ENCODE results near the gene TRIP6.

TRIP6 gene

GRCh38 chr7:100865372-100865911 is 1.7 kb upstream of the TRIP6 start:
- no peak overlapping the region for H3K4me3 ChIP-seq (ENCODE audit: low read length)
- TF ChIP-seq, protein P1, sequence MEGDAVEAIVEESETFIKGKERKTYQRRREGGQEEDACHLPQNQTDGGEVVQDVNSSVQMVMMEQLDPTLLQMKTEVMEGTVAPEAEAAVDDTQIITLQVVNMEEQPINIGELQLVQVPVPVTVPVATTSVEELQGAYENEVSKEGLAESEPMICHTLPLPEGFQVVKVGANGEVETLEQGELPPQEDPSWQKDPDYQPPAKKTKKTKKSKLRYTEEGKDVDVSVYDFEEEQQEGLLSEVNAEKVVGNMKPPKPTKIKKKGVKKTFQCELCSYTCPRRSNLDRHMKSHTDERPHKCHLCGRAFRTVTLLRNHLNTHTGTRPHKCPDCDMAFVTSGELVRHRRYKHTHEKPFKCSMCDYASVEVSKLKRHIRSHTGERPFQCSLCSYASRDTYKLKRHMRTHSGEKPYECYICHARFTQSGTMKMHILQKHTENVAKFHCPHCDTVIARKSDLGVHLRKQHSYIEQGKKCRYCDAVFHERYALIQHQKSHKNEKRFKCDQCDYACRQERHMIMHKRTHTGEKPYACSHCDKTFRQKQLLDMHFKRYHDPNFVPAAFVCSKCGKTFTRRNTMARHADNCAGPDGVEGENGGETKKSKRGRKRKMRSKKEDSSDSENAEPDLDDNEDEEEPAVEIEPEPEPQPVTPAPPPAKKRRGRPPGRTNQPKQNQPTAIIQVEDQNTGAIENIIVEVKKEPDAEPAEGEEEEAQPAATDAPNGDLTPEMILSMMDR (conservative IDR thresholded peaks at IDR 0.05; ENCODE audit: low read length) = no peak
- DNase-seq (ENCODE audit: low read depth) = no peak

- DNase-seq (ENCODE audit: low read depth) = peak; percentile 76
- TF ChIP-seq, protein P1 (conservative IDR thresholded peaks at IDR 0.05; ENCODE audit: low read length) = no peak
- peak overlapping the region; percentile 97 for H3K4me3 ChIP-seq (ENCODE audit: low read length)
These were observed 1.1 kb upstream of the TRIP6 start for GRCh38 chr7:100865938-100866728.

GRCh38 chr7:100866729-100867039 is 503 bp upstream of the TRIP6 start:
- TF ChIP-seq, protein P1 (conservative IDR thresholded peaks at IDR 0.05; ENCODE audit: low read length) = no peak
- no peak for DNase-seq (ENCODE audit: low read depth)
- peak overlapping the region; percentile 97 for H3K4me3 ChIP-seq (ENCODE audit: low read length)

- no peak for DNase-seq (ENCODE audit: low read depth)
These were observed 744 bp downstream of the TRIP6 start for GRCh38 chr7:100867776-100868485.

DNA sequence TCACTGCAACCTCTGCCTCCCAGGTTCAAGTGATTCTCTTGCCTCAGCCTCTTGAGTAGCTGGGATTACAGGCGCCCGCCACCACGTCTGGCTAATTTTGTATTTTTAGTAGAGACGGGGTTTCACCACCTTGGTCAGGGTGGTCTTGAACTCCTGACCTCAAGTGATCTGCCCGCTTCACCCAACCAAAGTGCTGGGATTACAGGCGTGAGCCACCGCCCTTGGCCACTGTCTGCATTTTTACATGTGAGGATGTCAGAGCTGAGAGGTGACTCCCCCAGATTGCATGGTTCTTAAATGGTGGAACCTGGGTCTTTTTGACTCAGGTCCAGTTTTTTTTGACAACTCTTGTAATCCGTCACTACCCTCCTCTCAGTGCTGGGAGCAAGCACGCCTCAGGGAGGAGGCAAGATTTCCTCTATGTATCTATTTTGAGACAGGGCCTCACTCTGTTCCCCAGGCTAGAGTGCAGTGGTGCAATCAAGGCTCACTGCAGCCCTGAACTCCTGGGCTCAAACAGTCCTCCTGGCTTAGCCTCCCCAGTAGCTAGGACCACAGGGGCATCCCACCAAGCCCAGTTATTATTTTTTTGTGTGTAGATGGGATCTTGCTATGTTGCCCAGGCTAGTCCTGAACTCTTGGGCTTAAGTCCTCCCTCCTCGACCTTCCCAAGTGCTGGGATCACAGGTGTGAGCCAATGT is 6.6 kb downstream of the TRIP6 start:
- DNase-seq (ENCODE audit: low read depth) = no peak
- H3K4me3 ChIP-seq (ENCODE audit: low read length) = peak overlapping the region; percentile 94
- TF ChIP-seq, protein P1 (conservative IDR thresholded peaks at IDR 0.05; ENCODE audit: low read length) = no peak

More at GRCh38 chr7:100867776-100868485, 744 bp downstream of the TRIP6 start:
- TF ChIP-seq, protein P1 (conservative IDR thresholded peaks at IDR 0.05; ENCODE audit: low read length) = no peak
- H3K4me3 ChIP-seq (ENCODE audit: low read length) = peak overlapping the region; percentile 97

- H3K4me3 ChIP-seq (ENCODE audit: low read length) = peak overlapping the region; percentile 94
- no peak for DNase-seq (ENCODE audit: low read depth)
- TF ChIP-seq, protein P1 (conservative IDR thresholded peaks at IDR 0.05; ENCODE audit: low read length) = no peak
These were observed 7.1 kb downstream of the TRIP6 start for GRCh38 chr7:100874300-100874576.
